H1 (cell line): ENCODE results near the gene CAPN1. TPM values are rescaled to one million over a fixed set of nuclear protein-coding genes. Genes with fewer than 3 reads are reported as not detected.
A peak's percentile ranks its signal among the peaks of the same experiment; 100 is the strongest.

ENCODE experiments used
- CTCF ChIA-PET: fragments of 300-600 bp; sonication (Branson Sonifier 250); formaldehyde crosslinking; loops from one replicate; lab custom pipeline; 2021; ENCODE audit not compliant: partially characterized antibody; lab: Charles Lee
- POLR2A ChIA-PET: fragments of 300-600 bp; sonication (Branson Sonifier 250); formaldehyde crosslinking; loops from one replicate; lab custom pipeline; 2021; ENCODE audit warnings: inconsistent platforms; ENCODE audit not compliant: partially characterized antibody; lab: Charles Lee
- DNase-seq, 2 experiments: peaks; one replicate each; pipeline versions ENCODE4 v3.0.0 to v3.0.0-alpha.2; 2010 to 2022; ENCODE audit warnings: low spot score in 2 of 2, low read depth in 1 of 2, mixed read lengths in 1 of 2
- FAIRE-seq: peaks from 2 replicates; lab custom pipeline; 2011; peaks lifted over from hg19 to GRCh38; lab: Jason Lieb, UNC
- H2AFZ ChIP-seq: 2 replicates; pipeline ENCODE4 v1.8.1; 2012; ENCODE audit warnings: low read length, inconsistent platforms
- H2AK5ac ChIP-seq: 2 replicates; pipeline ENCODE4 v1.6.1; 2013; ENCODE audit warnings: low read depth, low read length
- H2BK120ac ChIP-seq: replicated peaks from 2 replicates; pipeline ENCODE3; 2013; ENCODE audit warnings: low read depth, low read length, inconsistent platforms
- H2BK12ac ChIP-seq: 2 replicates; pipeline ENCODE4 v1.6.1; 2013; ENCODE audit warnings: low read depth, low read length
- H2BK15ac ChIP-seq: 2 replicates; pipeline ENCODE4 v1.6.1; 2013; ENCODE audit warnings: low read length
- H2BK20ac ChIP-seq: 2 replicates; pipeline ENCODE4 v1.6.1; 2013; ENCODE audit warnings: low read length
- H2BK5ac ChIP-seq: 2 replicates; pipeline ENCODE4 v1.6.1; 2013; ENCODE audit warnings: low read depth, low read length
- H3K14ac ChIP-seq: 2 replicates; pipeline ENCODE4 v1.6.1; 2013; ENCODE audit warnings: inconsistent platforms; ENCODE audit not compliant: insufficient read length
- H3K18ac ChIP-seq: 2 replicates; pipeline ENCODE4 v1.6.1; 2013; ENCODE audit warnings: low read length; ENCODE audit errors: extremely low read depth
- H3K23ac ChIP-seq: 2 replicates; pipeline ENCODE4 v1.6.1; 2013; ENCODE audit warnings: inconsistent platforms; ENCODE audit not compliant: insufficient read length
- H3K23me2 ChIP-seq: 2 replicates; pipeline ENCODE4 v1.6.1; 2013; ENCODE audit warnings: low read depth, low read length
- H3K27ac ChIP-seq: 2 replicates; pipeline ENCODE4 v1.6.1; 2011; ENCODE audit warnings: low read depth, low read length, inconsistent platforms
- H3K27me3 ChIP-seq, 4 experiments: replicated peaks in 1 of 4; 1 replicate in 1 of 4; 2 replicates in 3 of 4; pipeline versions ENCODE4 v1.6.1 to v1.8.1; 2011 to 2013; ENCODE audit warnings: low read length in 3 of 4, mild to moderate bottlenecking in 3 of 4, inconsistent platforms in 2 of 4, mixed read lengths in 2 of 4, moderate library complexity in 1 of 4; ENCODE audit not compliant: control insufficient read depth in 3 of 4, insufficient read depth in 3 of 4; ENCODE audit errors: extremely low read depth in 1 of 4
- H3K36me3 ChIP-seq, 4 experiments: 2 replicates each; pipeline versions ENCODE4 v1.6.1 to v1.8.1; 2011 to 2013; ENCODE audit warnings: mild to moderate bottlenecking in 4 of 4, low read length in 3 of 4, moderate library complexity in 2 of 4, control low read depth in 1 of 4, inconsistent platforms in 1 of 4; ENCODE audit not compliant: insufficient read depth in 4 of 4, control insufficient read depth in 2 of 4
- H3K4ac ChIP-seq: replicated peaks from 2 replicates; pipeline ENCODE3; 2013; ENCODE audit warnings: low read length, low read depth, mixed read lengths, inconsistent platforms; ENCODE audit not compliant: insufficient read length
- H3K4me1 ChIP-seq, 4 experiments: replicated peaks in 1 of 4; 1 replicate in 1 of 4; 2 replicates in 3 of 4; pipeline versions ENCODE4 v1.6.1 to v1.8.1; 2011 to 2013; ENCODE audit warnings: low read length in 3 of 4, inconsistent platforms in 2 of 4, mixed read lengths in 1 of 4; ENCODE audit not compliant: insufficient read depth in 4 of 4, control insufficient read depth in 3 of 4
- H3K4me2 ChIP-seq, 2 experiments: 2 replicates each; pipeline versions ENCODE4 v1.6.1 to v1.8.1; 2011 to 2013; ENCODE audit warnings: low read depth in 2 of 2, low read length in 2 of 2, control low read depth in 1 of 2, inconsistent platforms in 1 of 2, mild to moderate bottlenecking in 1 of 2; ENCODE audit not compliant: insufficient read depth in 1 of 2
- H3K4me3 ChIP-seq, 4 experiments: fragments of 200-600, 300-600 bp in 1 of 4; sonication (generic), shearing (Covaris generic), sonication (Bioruptor Twin) in 1 of 4; 2 replicates each; pipeline versions ENCODE4 v1.5.1 to v1.8.1; 2011 to 2016; ENCODE audit warnings: low read length in 4 of 4, low read depth in 3 of 4, control low read depth in 2 of 4, inconsistent platforms in 2 of 4, mild to moderate bottlenecking in 2 of 4, mixed read lengths in 1 of 4, moderate library complexity in 1 of 4; ENCODE audit not compliant: insufficient read depth in 2 of 4; ENCODE audit errors: extremely low read depth in 1 of 4
- H3K56ac ChIP-seq: replicated peaks from 2 replicates; pipeline ENCODE3; 2013; ENCODE audit warnings: low read depth, mild to moderate bottlenecking, mixed read lengths, low read length, inconsistent platforms; ENCODE audit not compliant: insufficient read length
- H3K79me1 ChIP-seq: 2 replicates; pipeline ENCODE4 v1.6.1; 2013; ENCODE audit warnings: low read depth, low read length, control low read depth
- H3K79me2 ChIP-seq, 2 experiments: 2 replicates each; pipeline versions ENCODE4 v1.6.1 to v1.8.1; 2012 to 2013; ENCODE audit warnings: low read length in 2 of 2, mild to moderate bottlenecking in 2 of 2, inconsistent platforms in 1 of 2; ENCODE audit not compliant: insufficient read depth in 2 of 2, control insufficient read depth in 1 of 2
- H3K9ac ChIP-seq, 4 experiments: replicated peaks in 1 of 4; 1 replicate in 1 of 4; 2 replicates in 3 of 4; pipeline versions ENCODE4 v1.6.1 to v1.8.1; 2011 to 2013; ENCODE audit warnings: low read depth in 3 of 4, low read length in 3 of 4, control low read depth in 2 of 4, mild to moderate bottlenecking in 2 of 4, moderate library complexity in 2 of 4, inconsistent platforms in 1 of 4; ENCODE audit errors: extremely low read depth in 1 of 4
- H3K9me3 ChIP-seq, 2 experiments: 2 replicates each; pipeline versions ENCODE4 v1.6.1 to v1.8.1; 2012 to 2013; ENCODE audit warnings: mild to moderate bottlenecking in 2 of 2, moderate library complexity in 2 of 2, control low read depth in 1 of 2, inconsistent platforms in 1 of 2, low read depth in 1 of 2, low read length in 1 of 2, mixed read lengths in 1 of 2; ENCODE audit not compliant: insufficient read depth in 2 of 2
- H4K20me1 ChIP-seq, 2 experiments: replicated peaks in 1 of 2; 2 replicates each; pipeline versions ENCODE3 to v1.8.1; 2011 to 2013; ENCODE audit warnings: inconsistent platforms in 2 of 2, low read length in 2 of 2, mild to moderate bottlenecking in 1 of 2; ENCODE audit not compliant: insufficient read depth in 2 of 2, control insufficient read depth in 1 of 2
- H4K5ac ChIP-seq: 2 replicates; pipeline ENCODE4 v1.6.1; 2013; ENCODE audit warnings: low read length, low read depth, mixed read lengths, inconsistent platforms; ENCODE audit not compliant: insufficient read length
- H4K8ac ChIP-seq: 2 replicates; pipeline ENCODE4 v1.8.0; 2013; ENCODE audit warnings: mild to moderate bottlenecking, moderate library complexity, low read length, inconsistent platforms; ENCODE audit not compliant: insufficient read depth; ENCODE audit errors: extremely low read depth
- H4K91ac ChIP-seq: replicated peaks from 2 replicates; pipeline ENCODE3; 2013; ENCODE audit warnings: low read length, mixed read lengths, inconsistent platforms; ENCODE audit not compliant: insufficient read length
- ASH2L ChIP-seq: fragments of 200-600, 300-600 bp; sonication (generic); IDR thresholded peaks from one replicate; pipeline ENCODE4 v1.7.1; 2017; ENCODE audit warnings: low read length
- EGR1 ChIP-seq: IDR thresholded peaks from 2 replicates; pipeline ENCODE4 v1.6.1; 2011; ENCODE audit warnings: low read depth, low read length, borderline replicate concordance
- PHF8 ChIP-seq: fragments of 200-600 bp; sonication (generic); conservative IDR thresholded peaks from 2 replicates; pipeline ENCODE4 v1.7.1; 2012; ENCODE audit warnings: low read depth, mild to moderate bottlenecking, inconsistent platforms, low read length, moderate library complexity
- RAD21 ChIP-seq, 2 experiments: IDR thresholded peaks in 1 of 2; conservative IDR thresholded peaks in 1 of 2; 2 replicates each; pipeline ENCODE4 v1.6.1; 2011; ENCODE audit warnings: low read depth in 2 of 2, low read length in 2 of 2, improper control_type of control experiment in 1 of 2, inconsistent platforms in 1 of 2, mild to moderate bottlenecking in 1 of 2, moderate library complexity in 1 of 2
- RBBP5 ChIP-seq: IDR thresholded peaks from 2 replicates; pipeline ENCODE4 v1.7.1; 2012; ENCODE audit warnings: low read depth, mild to moderate bottlenecking, inconsistent platforms, low read length, moderate library complexity, borderline replicate concordance
- TAF1 ChIP-seq: IDR thresholded peaks from 2 replicates; pipeline ENCODE4 v1.6.1; 2011; ENCODE audit warnings: mild to moderate bottlenecking, low read depth, low read length
- TAF7 ChIP-seq: optimal IDR thresholded peaks from 2 replicates; pipeline ENCODE3; 2011; ENCODE audit warnings: low read depth, mild to moderate bottlenecking, inconsistent platforms, low read length, moderate library complexity, borderline replicate concordance
- WGBS, 2 experiments: shearing (Covaris generic) in 1 of 2; methylation state at CpG; one replicate each; pipeline versions ENCODE4 v1.1.6 to v1.1.7; 2013 to 2015; ENCODE audit warnings: low lambda C conversion rate in 2 of 2, mixed read lengths in 2 of 2, inconsistent platforms in 1 of 2, low coverage in 1 of 2, missing lambda C conversion rate in 1 of 2; ENCODE audit not compliant: insufficient replicate concordance in 2 of 2, insufficient coverage in 1 of 2, insufficient read length in 1 of 2; ENCODE audit errors: extremely low coverage in 1 of 2, missing lambda C conversion rate in 1 of 2; 5-methylcytosine and 5-hydroxymethylcytosine counted together
- polyA plus RNA-seq, 7 experiments: library from polyadenylated mRNA; depleted of rRNA in 3 of 7; stranded (reverse) in 5 of 7; unstranded in 2 of 7; fragments of >200 nt in 5 of 7; fragments of 200-250 nt in 2 of 7; gene quantifications; 1 replicate in 5 of 7; 2 replicates in 1 of 7; 4 replicates in 1 of 7; pipeline versions ENCODE4 v1.2.1 to v1.2.3, GENCODE V29; 2011 to 2013; ENCODE audit warnings: missing spikeins in 2 of 7, mixed read lengths in 2 of 7
- total RNA-seq: library from RNA; stranded (reverse); fragmentation: NEBNext Ultra II Directional; extraction: Animal tissue kit (Norgen Biotek cat#: 25700); gene quantifications from 2 replicates; pipeline ENCODE4 v1.2.1, GENCODE V29; 2021
- TF ChIP-seq, protein P1 (sequence below), 3 experiments: IDR thresholded peaks; 1 replicate in 2 of 3; 2 replicates in 1 of 3; pipeline versions ENCODE4 v1.5.1 to v1.6.1; 2011; ENCODE audit warnings: low read length in 3 of 3, mild to moderate bottlenecking in 3 of 3, inconsistent platforms in 2 of 3, low read depth in 1 of 3, moderate library complexity in 1 of 3; ENCODE audit not compliant: insufficient read depth in 1 of 3; ENCODE audit errors: control extremely low read depth in 1 of 3

The CAPN1 gene
- total and polyA plus RNA-seq, 2 of the 8 experiments (the other 6 are each of a cell fraction or from before 2014, with no cell fraction given) = 194 to 233 TPM

DNA sequence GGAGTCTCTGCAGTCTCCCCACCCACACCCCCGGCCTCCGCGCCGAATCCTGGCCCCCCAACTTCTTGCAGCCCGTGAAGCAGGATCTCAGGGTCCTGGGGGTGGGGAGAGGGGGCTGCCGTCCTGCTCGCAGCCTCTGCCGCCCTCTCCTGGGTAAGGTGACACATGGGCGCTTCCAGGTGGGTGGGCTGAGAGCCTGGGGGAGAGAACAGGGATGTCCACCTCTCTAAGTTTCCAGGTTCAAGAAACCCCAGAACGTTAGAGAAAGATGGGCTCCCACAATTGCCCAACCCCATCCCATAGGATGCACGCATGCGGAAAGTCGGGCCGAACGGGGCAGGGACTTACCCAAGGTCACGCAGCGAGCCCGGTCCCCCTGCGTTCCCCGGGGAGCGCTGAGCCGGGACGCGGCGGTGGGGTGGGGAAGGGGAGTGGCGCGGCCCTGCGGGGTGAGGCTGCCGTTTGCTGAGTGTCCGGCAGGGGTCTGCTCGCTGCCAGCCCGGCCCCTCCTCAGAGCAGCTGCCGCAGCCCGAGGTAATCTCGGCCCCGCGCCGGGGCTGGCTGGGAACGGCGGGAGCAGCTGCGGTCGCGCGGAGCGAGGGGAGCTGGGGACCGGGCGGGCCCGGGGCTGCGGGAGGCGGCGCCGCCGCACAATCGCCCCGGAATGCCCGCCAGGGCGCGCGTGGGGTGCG, 705 bp upstream of the CAPN1 start:
- Histone ChIP-seq H3K79me2 (peaks cover 0 to 13% of the 10 kb centered on the region in 2 experiments; a peak in 2 of 4 replicates), H3K9ac (peak overlapping the region in 3 of 4 experiments; percentile 15 to 40 (median 39); a peak in 5 of 7 replicates), H2AK5ac (no peak overlapping the region), H2AFZ (no peak overlapping the region; the same call in 1 of the 2 replicates), H4K91ac (peak overlapping the region; percentile 61), H3K23me2 (peaks cover 10% of the 10 kb centered on the region), H3K27ac (no peak overlapping the region), H4K8ac (no peak overlapping the region; the same call in 1 of the 2 replicates), H3K14ac (no peak overlapping the region), H3K36me3 (peaks cover 0 to 4% (median 0%) of the 10 kb centered on the region in 4 experiments; a peak in 1 of 8 replicates), H3K18ac (peak overlapping the region; percentile 93; the same call in 1 of the 2 replicates), H3K4ac (no peak overlapping the region), H3K79me1 (0 out of 2 replicates have a peak, but pooled peaks cover 4% of the 10 kb centered on the region), H4K5ac (peak overlapping the region; percentile 79), H3K4me1 (peaks cover 7 to 32% (median 21%) of the 10 kb centered on the region in 4 experiments), H2BK12ac (no peak overlapping the region), H3K27me3 (no peaks in the 10 kb centered on the region), H3K4me3 (peak overlapping the region; percentile 65 to 82 (median 74)), H2BK120ac (no peak overlapping the region), H2BK5ac (peak overlapping the region; percentile 66; the same call in 1 of the 2 replicates), H3K9me3 (no peaks in the 10 kb centered on the region), H4K20me1 (no peaks in the 10 kb centered on the region), H3K4me2 (peak overlapping the region; percentile 72), H3K56ac (peak overlapping the region; percentile 73), H2BK15ac (no peak overlapping the region), H2BK20ac (no peak overlapping the region), H3K23ac (no peak overlapping the region)
- CTCF ChIA-PET = interaction anchor here (0.7 to 7.3 kb wide), 26 partner anchors 9 to 104 kb away, joined by 3 to 47 read pairs (median 4); partner anchors contain the start of genes FAU, MRPL49, SPDYC and TM7SF2
- POLR2A ChIA-PET = interaction anchor here (0.9 to 4.9 kb wide), 15 partner anchors 11 to 327 kb away, joined by 3 to 35 read pairs (median 8); partner anchors contain the start of genes FAU, MRPL49, POLA2 and SPDYC
- FAIRE-seq (no peak), DNase-seq (peak in 1 of 2 experiments; percentile 90)
- 2% methylated on average over 20 of the region's 60 CpGs; no CpG with 5 or more reads in 1 of the 2 experiments for WGBS, 2 experiments
- TF ChIP-seq RAD21 (IDR thresholded peaks at IDR 0.05 in 1 of 2, conservative IDR thresholded peaks at IDR 0.05 in 1 of 2; ENCODE audit: low read depth in 2 of 2, low read length in 2 of 2) (peak; percentile 65 to 71), ASH2L (peak; percentile 47), PHF8 (peak; percentile 33; the same call in 1 of the 2 replicates), EGR1 (no peak), TAF7 (no peak), RBBP5 (peak; percentile 48; the same call in 1 of the 2 replicates), TAF1 (peak; percentile 55)
- TF ChIP-seq, protein P1, sequence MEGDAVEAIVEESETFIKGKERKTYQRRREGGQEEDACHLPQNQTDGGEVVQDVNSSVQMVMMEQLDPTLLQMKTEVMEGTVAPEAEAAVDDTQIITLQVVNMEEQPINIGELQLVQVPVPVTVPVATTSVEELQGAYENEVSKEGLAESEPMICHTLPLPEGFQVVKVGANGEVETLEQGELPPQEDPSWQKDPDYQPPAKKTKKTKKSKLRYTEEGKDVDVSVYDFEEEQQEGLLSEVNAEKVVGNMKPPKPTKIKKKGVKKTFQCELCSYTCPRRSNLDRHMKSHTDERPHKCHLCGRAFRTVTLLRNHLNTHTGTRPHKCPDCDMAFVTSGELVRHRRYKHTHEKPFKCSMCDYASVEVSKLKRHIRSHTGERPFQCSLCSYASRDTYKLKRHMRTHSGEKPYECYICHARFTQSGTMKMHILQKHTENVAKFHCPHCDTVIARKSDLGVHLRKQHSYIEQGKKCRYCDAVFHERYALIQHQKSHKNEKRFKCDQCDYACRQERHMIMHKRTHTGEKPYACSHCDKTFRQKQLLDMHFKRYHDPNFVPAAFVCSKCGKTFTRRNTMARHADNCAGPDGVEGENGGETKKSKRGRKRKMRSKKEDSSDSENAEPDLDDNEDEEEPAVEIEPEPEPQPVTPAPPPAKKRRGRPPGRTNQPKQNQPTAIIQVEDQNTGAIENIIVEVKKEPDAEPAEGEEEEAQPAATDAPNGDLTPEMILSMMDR (IDR thresholded peaks at IDR 0.05; ENCODE audit: control extremely low read depth in 1 of 3, insufficient read depth in 1 of 3, low read depth in 1 of 3, low read length in 3 of 3) = peak; percentile 51 to 74 (median 69)
